Thyroid gland (tissue), 4 donors: ENCODE measurements around the gene CD226. TPM values are rescaled to one million over a fixed set of nuclear protein-coding genes. Genes with fewer than 3 reads are reported as not detected.

Experiments used
- DNase-seq, 2 donors: peaks; one replicate each; pipeline ENCODE4 v3.0.0-alpha.2; 2019
- H3K27ac ChIP-seq, 3 donors: fragments of 200-600 bp; sonication (generic); 1 replicate in 2 of 3; 2 replicates in 1 of 3; pipeline ENCODE4 v1.5.1; 2016 to 2019; ENCODE audit warnings: mild to moderate bottlenecking in 1 of 3, moderate library complexity in 1 of 3
- H3K27me3 ChIP-seq: fragments of 200-600 bp; sonication (generic); one replicate; pipeline ENCODE4 v1.5.1; 2019
- H3K36me3 ChIP-seq, 2 donors: fragments of 200-600 bp; sonication (generic); one replicate each; pipeline ENCODE4 v1.5.1; 2016 to 2019
- H3K4me1 ChIP-seq, 2 donors: fragments of 200-600 bp; sonication (generic); one replicate each; pipeline ENCODE4 v1.5.1; 2017 to 2019
- H3K4me3 ChIP-seq, 3 donors: fragments of 200-600 bp; sonication (generic); replicated peaks in 1 of 3; 1 replicate in 2 of 3; 2 replicates in 1 of 3; pipeline ENCODE4 v1.5.1; 2016; ENCODE audit warnings: mild to moderate bottlenecking in 1 of 3
- H3K9me3 ChIP-seq: fragments of 200-600 bp; sonication (generic); one replicate; pipeline ENCODE4 v1.5.1; 2017
- CTCF ChIP-seq, 6 experiments: fragments of 200-600 bp in 3 of 6; fragments of 450-650 bp in 3 of 6; sonication (generic) in 3 of 6; IDR thresholded peaks; one replicate each; pipeline ENCODE4 v1.5.1; 2016 to 2019; ENCODE audit warnings: antibody characterized with exemption in 6 of 6, mild to moderate bottlenecking in 2 of 6, inconsistent platforms in 1 of 6, moderate library complexity in 1 of 6
- POLR2A ChIP-seq, 2 donors: fragments of 450-650 bp; IDR thresholded peaks; one replicate each; pipeline ENCODE4 v1.6.1; 2017; ENCODE audit warnings: antibody characterized with exemption in 2 of 2, mild to moderate bottlenecking in 2 of 2, moderate library complexity in 1 of 2
- WGBS, 2 donors: methylation state at CpG; one replicate each; pipeline ENCODE4 v1.1.5; 2017; 5-methylcytosine and 5-hydroxymethylcytosine counted together
- intact Hi-C: fragments of 100-400 bp; cut with DNase I; formaldehyde crosslinking; loops from one replicate; pipeline ENCODE4 v1.15.1; 2023
- total RNA-seq, 4 donors: library from RNA; depleted of rRNA; stranded (reverse); fragments of >200 nt; gene quantifications; one replicate each; pipeline ENCODE4 v1.2.3, GENCODE V29; 2016

The CD226 gene
- total RNA-seq, 4 donors from 2014 or later, result 0.98 to 5.6 (median 2.5) TPM

- no peaks in the 10 kb centered on the region for H3K9me3 ChIP-seq
- H3K36me3 ChIP-seq, result no peaks in the 10 kb centered on the region
- 88 to 100% methylated on average over 1 of the region's 1 CpG for WGBS, 2 donors
- TF ChIP-seq CTCF (IDR thresholded peaks at IDR 0.05) (no peak), POLR2A (IDR thresholded peaks at IDR 0.05) (no peak)
- peaks cover 9 to 20% of the 10 kb centered on the region in 2 donors for H3K4me1 ChIP-seq
- H3K4me3 ChIP-seq, result no peak overlapping the region
- H3K27ac ChIP-seq, result no peak overlapping the region
- no peaks in the 10 kb centered on the region for H3K27me3 ChIP-seq
- intact Hi-C loops, result no loop called here
- no peak for DNase-seq
Observed at GRCh38 chr18:69992776-69993175, 45.1 kb upstream of the CD226 start.

- Histone ChIP-seq H3K4me3 (no peak overlapping the region), H3K27ac (no peak overlapping the region), H3K27me3 (no peaks in the 10 kb centered on the region), H3K9me3 (no peaks in the 10 kb centered on the region), H3K36me3 (no peaks in the 10 kb centered on the region), H3K4me1 (no peaks in the 10 kb centered on the region)
- DNase-seq, result no peak
- no peak for TF ChIP-seq CTCF (IDR thresholded peaks at IDR 0.05)
- TF ChIP-seq POLR2A (IDR thresholded peaks at IDR 0.05), result no peak
- intact Hi-C loops, result no loop called here
- WGBS, 2 donors, result 88 to 97% methylated on average over 1 of the region's 1 CpG
Observed at GRCh38 chr18:69987870-69988269, 40.2 kb upstream of the CD226 start.

GRCh38 chr18:69985239-69985638 lies 37.6 kb upstream of the CD226 start:
- no peak for DNase-seq
- no peaks in the 10 kb centered on the region for H3K36me3 ChIP-seq
- H3K27me3 ChIP-seq, result no peaks in the 10 kb centered on the region
- no peak for TF ChIP-seq POLR2A (IDR thresholded peaks at IDR 0.05)
- no peak for TF ChIP-seq CTCF (IDR thresholded peaks at IDR 0.05)
- no peaks in the 10 kb centered on the region for H3K9me3 ChIP-seq
- H3K4me3 ChIP-seq, result no peak overlapping the region
- intact Hi-C loops, result no loop called here
- WGBS, 2 donors, result 99% methylated on average over 4 of the region's 4 CpGs
- peaks cover 0 to 12% of the 10 kb centered on the region in 2 donors for H3K4me1 ChIP-seq
- no peak overlapping the region for H3K27ac ChIP-seq

- TF ChIP-seq CTCF (IDR thresholded peaks at IDR 0.05) (no peak), POLR2A (IDR thresholded peaks at IDR 0.05) (no peak)
- intact Hi-C loops, result no loop called here
- no peaks in the 10 kb centered on the region for H3K36me3 ChIP-seq
- H3K27me3 ChIP-seq, result no peaks in the 10 kb centered on the region
- 70 to 76% methylated on average over 4 of the region's 4 CpGs for WGBS, 2 donors
- peaks cover 0 to 12% of the 10 kb centered on the region in 2 donors for H3K4me1 ChIP-seq
- H3K27ac ChIP-seq, result peak overlapping the region in 1 of 3 donors; percentile 7
- DNase-seq, result peak in 1 of 2 donors; percentile 15
- H3K9me3 ChIP-seq, result no peaks in the 10 kb centered on the region
- H3K4me3 ChIP-seq, result no peak overlapping the region
Observed at GRCh38 chr18:69982417-69982816, 34.7 kb upstream of the CD226 start.

- peaks cover 0 to 12% of the 10 kb centered on the region in 2 donors for H3K4me1 ChIP-seq
- DNase-seq, result no peak
- H3K27me3 ChIP-seq, result no peaks in the 10 kb centered on the region
- intact Hi-C loops, result no loop called here
- no peaks in the 10 kb centered on the region for H3K9me3 ChIP-seq
- 88 to 89% methylated on average over 2 of the region's 2 CpGs for WGBS, 2 donors
- peak overlapping the region in 1 of 3 donors; percentile 7 for H3K27ac ChIP-seq
- TF ChIP-seq CTCF (IDR thresholded peaks at IDR 0.05) (no peak), POLR2A (IDR thresholded peaks at IDR 0.05) (no peak)
- H3K4me3 ChIP-seq, result no peak overlapping the region
- no peaks in the 10 kb centered on the region for H3K36me3 ChIP-seq
Observed at GRCh38 chr18:69981948-69982347, 34.3 kb upstream of the CD226 start.
